GM12878 (cell line): ENCODE data around the gene GTF2H2.
"Not testable (repeated sequence)": the region's sequence is repeated elsewhere in the genome, so short reads cannot be mapped to it uniquely, and the experiment has no call there.

Experiments used
- ESRRA ChIP-seq: IDR thresholded peaks from 2 replicates; pipeline ENCODE4 v1.6.1; 2012; ENCODE audit warnings: mild to moderate bottlenecking, low read length, improper control_type of control experiment
- SIN3A ChIP-seq: IDR thresholded peaks from 2 replicates; pipeline ENCODE4 v1.6.1; 2012; ENCODE audit warnings: low read depth, low read length, improper control_type of control experiment

DNA sequence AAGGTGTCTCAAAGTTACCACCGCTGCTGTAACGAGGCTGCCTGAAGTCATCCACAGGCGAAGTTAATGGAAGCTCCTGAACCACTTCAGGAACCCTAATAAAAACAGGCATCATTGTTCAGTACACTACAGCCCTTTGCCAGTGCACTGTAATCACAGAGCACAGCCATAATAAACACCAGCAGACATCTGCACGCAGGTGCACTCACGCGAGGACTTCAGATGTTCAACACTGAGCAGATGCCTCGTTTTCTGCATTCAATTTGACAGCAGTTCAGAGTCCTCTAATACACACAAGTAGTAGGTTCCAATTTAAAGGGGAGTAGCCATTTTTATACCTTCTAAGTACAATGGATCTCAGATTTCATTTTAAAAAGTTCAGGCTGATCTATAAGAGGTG, 15.4 kb upstream of the GTF2H2 start:
- TF ChIP-seq ESRRA, SIN3A: not testable (repeated sequence)
